HCT116 (cell line): ENCODE measurements around the gene RRAS2.
"Not testable (repeated sequence)": the region's sequence is repeated elsewhere in the genome, so short reads cannot be mapped to it uniquely, and the experiment has no call there.

ENCODE experiments used
- CEBPB ChIP-seq: IDR thresholded peaks from 2 replicates; pipeline ENCODE4 v1.6.1; 2012; ENCODE audit warnings: low read depth
- EZH2 ChIP-seq: fragments of 200-600 bp; sonication (generic); IDR thresholded peaks from 2 replicates; pipeline ENCODE4 v1.6.1; 2017; ENCODE audit warnings: antibody characterized with exemption, mixed run types
- EZH2phosphoT487 ChIP-seq: fragments of 200-600 bp; IDR thresholded peaks from 2 replicates; pipeline ENCODE4 v1.6.1; 2018; ENCODE audit warnings: antibody characterized with exemption, borderline replicate concordance
- FOSL1 ChIP-seq: IDR thresholded peaks from 2 replicates; pipeline ENCODE4 v1.6.1; 2012; ENCODE audit warnings: low read depth
- MAX ChIP-seq: IDR thresholded peaks from 2 replicates; pipeline ENCODE4 v1.6.1; 2012
- POLR2A ChIP-seq: IDR thresholded peaks from 2 replicates; pipeline ENCODE4 v1.7.0; 2011; ENCODE audit warnings: borderline replicate concordance; ENCODE audit not compliant: insufficient read depth, insufficient read length; ENCODE audit errors: extremely low read depth
- POLR2AphosphoS5 ChIP-seq: IDR thresholded peaks from 2 replicates; pipeline ENCODE4 v1.6.1; 2011; ENCODE audit warnings: mild to moderate bottlenecking, low read depth, low read length, moderate library complexity
- SIN3A ChIP-seq: IDR thresholded peaks from 2 replicates; pipeline ENCODE4 v1.6.1; 2012; ENCODE audit warnings: low read depth
- ZBTB33 ChIP-seq: IDR thresholded peaks from 2 replicates; pipeline ENCODE4 v1.6.1; 2011; ENCODE audit warnings: mild to moderate bottlenecking, low read length, moderate library complexity; ENCODE audit not compliant: insufficient replicate concordance; ENCODE audit errors: extremely low read depth
- TF ChIP-seq, protein P1 (sequence below), 3 experiments: fragments of 200-600 bp in 1 of 3; sonication (generic) in 1 of 3; IDR thresholded peaks in 2 of 3; conservative IDR thresholded peaks in 1 of 3; 2 replicates each; pipeline ENCODE4 v1.5.1; 2012 to 2017; ENCODE audit warnings: low read depth in 2 of 3, low read length in 2 of 3, antibody characterized with exemption in 1 of 3, borderline replicate concordance in 1 of 3, control low read depth in 1 of 3, mild to moderate bottlenecking in 1 of 3, mixed read lengths in 1 of 3, mixed run types in 1 of 3, moderate library complexity in 1 of 3; ENCODE audit not compliant: insufficient read depth in 1 of 3

- TF ChIP-seq, protein P1, sequence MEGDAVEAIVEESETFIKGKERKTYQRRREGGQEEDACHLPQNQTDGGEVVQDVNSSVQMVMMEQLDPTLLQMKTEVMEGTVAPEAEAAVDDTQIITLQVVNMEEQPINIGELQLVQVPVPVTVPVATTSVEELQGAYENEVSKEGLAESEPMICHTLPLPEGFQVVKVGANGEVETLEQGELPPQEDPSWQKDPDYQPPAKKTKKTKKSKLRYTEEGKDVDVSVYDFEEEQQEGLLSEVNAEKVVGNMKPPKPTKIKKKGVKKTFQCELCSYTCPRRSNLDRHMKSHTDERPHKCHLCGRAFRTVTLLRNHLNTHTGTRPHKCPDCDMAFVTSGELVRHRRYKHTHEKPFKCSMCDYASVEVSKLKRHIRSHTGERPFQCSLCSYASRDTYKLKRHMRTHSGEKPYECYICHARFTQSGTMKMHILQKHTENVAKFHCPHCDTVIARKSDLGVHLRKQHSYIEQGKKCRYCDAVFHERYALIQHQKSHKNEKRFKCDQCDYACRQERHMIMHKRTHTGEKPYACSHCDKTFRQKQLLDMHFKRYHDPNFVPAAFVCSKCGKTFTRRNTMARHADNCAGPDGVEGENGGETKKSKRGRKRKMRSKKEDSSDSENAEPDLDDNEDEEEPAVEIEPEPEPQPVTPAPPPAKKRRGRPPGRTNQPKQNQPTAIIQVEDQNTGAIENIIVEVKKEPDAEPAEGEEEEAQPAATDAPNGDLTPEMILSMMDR (IDR thresholded peaks at IDR 0.05 in 2 of 3, conservative IDR thresholded peaks at IDR 0.05 in 1 of 3; ENCODE audit: borderline replicate concordance in 1 of 3, insufficient read depth in 1 of 3, low read depth in 2 of 3, low read length in 2 of 3), result not testable (repeated sequence)
- TF ChIP-seq ZBTB33, POLR2AphosphoS5, SIN3A, POLR2A, MAX, EZH2, EZH2phosphoT487, FOSL1, CEBPB: not testable (repeated sequence)
These were observed 80.1 kb downstream of the RRAS2 start for GRCh38 chr11:14278869-14279268.
